SHP77 (cell line): ENCODE results near the gene SMARCA4.
"Not testable (repeated sequence)": the region's sequence is repeated elsewhere in the genome, so short reads cannot be mapped to it uniquely, and the experiment has no call there.

Experiments
- DNase-seq, 2 experiments: peaks; one replicate each; lab custom pipeline; 2025; lab: John Stamatoyannopoulos, UW

SMARCA4 gene

GRCh38 chr19:10929402-10929794 lies 31.4 kb upstream of the SMARCA4 start:
- no peak for DNase-seq

GRCh38 chr19:10935371-10936059 lies 25.3 kb upstream of the SMARCA4 start:
- no peak for DNase-seq

GRCh38 chr19:10936661-10937084 lies 24.2 kb upstream of the SMARCA4 start:
- peak; percentile 81 to 84 for DNase-seq

- DNase-seq, result not testable (repeated sequence)
Observed at GRCh38 chr19:10941649-10942048, 19.2 kb upstream of the SMARCA4 start.

- DNase-seq, result not testable (repeated sequence)
Observed at GRCh38 chr19:10943412-10943811, 17.4 kb upstream of the SMARCA4 start.

GRCh38 chr19:10945264-10945663 lies 15.6 kb upstream of the SMARCA4 start:
- no peak for DNase-seq

- DNase-seq, result no peak
Observed at GRCh38 chr19:10946958-10947657, 13.7 kb upstream of the SMARCA4 start.

- no peak for DNase-seq
Observed at GRCh38 chr19:10952809-10953208, 8.0 kb upstream of the SMARCA4 start.

GRCh38 chr19:10959277-10959968 lies 1.4 kb upstream of the SMARCA4 start:
- DNase-seq, result not testable (repeated sequence)

GRCh38 chr19:10961073-10961860 lies 437 bp downstream of the SMARCA4 start:
- DNase-seq, result no peak

- DNase-seq, result no peak
Observed at GRCh38 chr19:10962863-10963262, 2.0 kb downstream of the SMARCA4 start.

GRCh38 chr19:10963865-10964264 lies 3.0 kb downstream of the SMARCA4 start:
- no peak for DNase-seq

GRCh38 chr19:10964903-10965302 lies 4.1 kb downstream of the SMARCA4 start:
- no peak for DNase-seq

- DNase-seq, result no peak
Observed at GRCh38 chr19:10965398-10965797, 4.6 kb downstream of the SMARCA4 start.

GRCh38 chr19:10966809-10967208 lies 6.0 kb downstream of the SMARCA4 start:
- no peak for DNase-seq

GRCh38 chr19:10968527-10969135 lies 7.8 kb downstream of the SMARCA4 start:
- no peak for DNase-seq

GRCh38 chr19:10971107-10971726 lies 10.4 kb downstream of the SMARCA4 start:
- DNase-seq, result no peak

GRCh38 chr19:10975374-10976130 lies 14.7 kb downstream of the SMARCA4 start:
- no peak for DNase-seq

GRCh38 chr19:10976131-10976892 lies 15.5 kb downstream of the SMARCA4 start:
- no peak for DNase-seq

- no peak for DNase-seq
Observed at GRCh38 chr19:10977742-10978092, 16.9 kb downstream of the SMARCA4 start.
